Measurements from ENCODE around the gene PMPCA. TPM values are rescaled to one million over a fixed set of nuclear protein-coding genes. Genes with fewer than 3 reads are reported as not detected.

The PMPCA gene
- total and polyA plus RNA-seq, 2 donors (not counting 3 experiments of a cell fraction or from before 2014, with no cell fraction given): 69.0 to 75.3 TPM

DNA sequence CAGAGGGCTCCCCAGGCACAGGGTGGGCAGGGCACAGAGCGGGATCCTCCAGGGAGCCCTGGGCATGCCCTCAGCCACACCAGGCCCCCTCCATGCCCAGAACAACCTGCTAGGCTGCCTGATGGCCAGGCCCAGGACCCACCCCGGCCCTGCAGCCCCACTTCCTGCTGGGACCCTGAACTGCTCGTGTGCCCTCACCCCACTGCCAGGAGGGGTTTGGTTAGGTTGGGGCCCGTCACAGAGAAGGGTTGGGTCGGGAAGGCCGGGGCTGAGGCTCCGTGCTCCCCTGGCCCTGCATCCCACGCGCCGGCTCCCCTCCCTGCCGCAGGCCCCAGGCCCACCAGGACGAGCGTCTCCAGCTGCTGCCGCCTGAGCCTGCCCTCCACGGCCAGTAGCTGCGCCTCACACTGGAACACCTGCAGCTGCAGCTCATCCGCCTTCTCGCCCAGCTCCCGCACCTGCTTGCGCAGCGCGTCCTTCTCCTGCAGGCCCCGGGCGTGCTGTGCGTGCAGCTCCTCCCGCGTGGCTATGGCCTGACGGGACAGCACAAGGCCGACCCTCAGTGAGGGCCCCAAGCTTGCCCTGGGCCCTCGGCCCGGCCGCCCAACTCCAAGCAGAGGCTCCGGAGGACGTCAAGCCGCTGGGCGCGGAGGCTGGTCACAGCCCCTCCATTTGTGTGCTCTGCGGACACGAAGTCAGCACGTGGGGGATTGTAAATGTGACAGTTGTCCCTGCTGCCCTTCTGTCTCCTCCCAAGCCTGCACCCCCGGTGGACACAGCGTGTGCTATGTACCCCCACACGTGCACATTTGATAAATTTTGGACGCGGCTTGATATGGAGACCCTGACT lies 42.9 kb upstream of the PMPCA start:
- H3K4me3 ChIP-seq (replicated peaks in 1 of 3; ENCODE audit: insufficient read depth in 1 of 3, low read depth in 1 of 3, low read length in 3 of 3): no peak overlapping the region
- TF ChIP-seq EZH2 (IDR thresholded peaks at IDR 0.05; ENCODE audit: borderline replicate concordance, low read depth, low read length, severe bottlenecking) (no peak), JUN (IDR thresholded peaks at IDR 0.05; ENCODE audit: borderline replicate concordance, insufficient read depth, insufficient read length, low read depth) (no peak), GATA2 (IDR thresholded peaks at IDR 0.05; ENCODE audit: insufficient read depth, insufficient read length, low read depth, low read length) (no peak), POLR2AphosphoS5 (IDR thresholded peaks at IDR 0.05; ENCODE audit: insufficient read depth, low read depth, low read length) (no peak), POLR2A (IDR thresholded peaks at IDR 0.05; ENCODE audit: low read depth, low read length) (no peak), FOS (IDR thresholded peaks at IDR 0.05; ENCODE audit: borderline replicate concordance, insufficient read depth, low read length) (no peak), MYC (IDR thresholded peaks at IDR 0.05; ENCODE audit: low read depth, low read length) (no peak)
- TF ChIP-seq, protein P1, sequence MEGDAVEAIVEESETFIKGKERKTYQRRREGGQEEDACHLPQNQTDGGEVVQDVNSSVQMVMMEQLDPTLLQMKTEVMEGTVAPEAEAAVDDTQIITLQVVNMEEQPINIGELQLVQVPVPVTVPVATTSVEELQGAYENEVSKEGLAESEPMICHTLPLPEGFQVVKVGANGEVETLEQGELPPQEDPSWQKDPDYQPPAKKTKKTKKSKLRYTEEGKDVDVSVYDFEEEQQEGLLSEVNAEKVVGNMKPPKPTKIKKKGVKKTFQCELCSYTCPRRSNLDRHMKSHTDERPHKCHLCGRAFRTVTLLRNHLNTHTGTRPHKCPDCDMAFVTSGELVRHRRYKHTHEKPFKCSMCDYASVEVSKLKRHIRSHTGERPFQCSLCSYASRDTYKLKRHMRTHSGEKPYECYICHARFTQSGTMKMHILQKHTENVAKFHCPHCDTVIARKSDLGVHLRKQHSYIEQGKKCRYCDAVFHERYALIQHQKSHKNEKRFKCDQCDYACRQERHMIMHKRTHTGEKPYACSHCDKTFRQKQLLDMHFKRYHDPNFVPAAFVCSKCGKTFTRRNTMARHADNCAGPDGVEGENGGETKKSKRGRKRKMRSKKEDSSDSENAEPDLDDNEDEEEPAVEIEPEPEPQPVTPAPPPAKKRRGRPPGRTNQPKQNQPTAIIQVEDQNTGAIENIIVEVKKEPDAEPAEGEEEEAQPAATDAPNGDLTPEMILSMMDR (IDR thresholded peaks at IDR 0.05; ENCODE audit: extremely low read depth in 1 of 2, insufficient read depth in 1 of 2, low read depth in 1 of 2, low read length in 2 of 2): no peak
- TF ChIP-seq, protein P2, sequence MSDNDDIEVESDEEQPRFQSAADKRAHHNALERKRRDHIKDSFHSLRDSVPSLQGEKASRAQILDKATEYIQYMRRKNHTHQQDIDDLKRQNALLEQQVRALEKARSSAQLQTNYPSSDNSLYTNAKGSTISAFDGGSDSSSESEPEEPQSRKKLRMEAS (IDR thresholded peaks at IDR 0.05; ENCODE audit: insufficient read depth, insufficient read length): no peak
- H3K36me3 ChIP-seq (ENCODE audit: control insufficient read depth in 2 of 2, extremely low read depth in 1 of 2, insufficient read depth in 2 of 2, low read length in 2 of 2): no peaks in the 10 kb centered on the region
- no peak for DNase-seq (ENCODE audit: low read depth, low spot score)
- dilution Hi-C loops (cut with MboI; ENCODE audit: extremely low pct_ligation_motif_present, low sequenced_read_pairs) (no loop called here), intact Hi-C loops (cut with micrococcal nuclease) (no loop called here)
- FAIRE-seq: no peak
- H3K27ac ChIP-seq (ENCODE audit: insufficient read depth, low read depth, low read length): no peak overlapping the region
- no peak overlapping the region for H3K9ac ChIP-seq (replicated peaks; ENCODE audit: extremely low read depth, insufficient read depth, low read length)
- H3K4me2 ChIP-seq (ENCODE audit: insufficient read depth, low read length): no peak overlapping the region
- H3K4me1 ChIP-seq (ENCODE audit: control insufficient read depth, extremely low read depth, insufficient read depth, low read length): peaks cover 7% of the 10 kb centered on the region
- H3K27me3 ChIP-seq (ENCODE audit: control insufficient read depth in 2 of 2, insufficient read depth in 2 of 2, low read length in 2 of 2): no peaks in the 10 kb centered on the region
- H2AFZ ChIP-seq (ENCODE audit: low read depth, low read length): no peak overlapping the region
- no peaks in the 10 kb centered on the region for H3K9me1 ChIP-seq (replicated peaks; ENCODE audit: control insufficient read depth, extremely low read depth, insufficient read depth, low read length)
- no TSS peak for BruUV-seq (replicated peaks)
- H3K9me3 ChIP-seq (replicated peaks; ENCODE audit: control insufficient read depth, insufficient read depth, low read length): no peaks in the 10 kb centered on the region
- no peaks in the 10 kb centered on the region for H4K20me1 ChIP-seq (replicated peaks; ENCODE audit: control insufficient read depth, extremely low read depth, insufficient read depth, low read length)
- ChIA-PET CTCF (interaction anchor here (0.8 to 1.3 kb wide), 6 partner anchors 10 to 264 kb away, joined by 3 to 5 read pairs (median 3); no protein-coding TSS in a partner anchor), POLR2A (interaction anchor here (0.7 kb wide), 1 partner anchor 624 kb away, joined by 3 read pairs; no protein-coding TSS in a partner anchor)
- peaks cover 3% of the 10 kb centered on the region for H3K79me2 ChIP-seq (ENCODE audit: control insufficient read depth, insufficient read depth, low read length)

Measured in endothelial cell of umbilical vein (primary cell).